GM18511 (cell line): ENCODE results near the gene ARHGEF16.

Experiments
- ATAC-seq: cut with Tn5 transposase; IDR thresholded peaks from one replicate; pipeline ENCODE4 v1.9.1; 2021; ENCODE audit warnings: mild to moderate bottlenecking, moderate library complexity; ENCODE audit not compliant: unreplicated experiment

Gene ARHGEF16

GRCh38 chr1:3498986-3499385 lies 44.5 kb downstream of the ARHGEF16 start:
- ATAC-seq = no peak

DNA sequence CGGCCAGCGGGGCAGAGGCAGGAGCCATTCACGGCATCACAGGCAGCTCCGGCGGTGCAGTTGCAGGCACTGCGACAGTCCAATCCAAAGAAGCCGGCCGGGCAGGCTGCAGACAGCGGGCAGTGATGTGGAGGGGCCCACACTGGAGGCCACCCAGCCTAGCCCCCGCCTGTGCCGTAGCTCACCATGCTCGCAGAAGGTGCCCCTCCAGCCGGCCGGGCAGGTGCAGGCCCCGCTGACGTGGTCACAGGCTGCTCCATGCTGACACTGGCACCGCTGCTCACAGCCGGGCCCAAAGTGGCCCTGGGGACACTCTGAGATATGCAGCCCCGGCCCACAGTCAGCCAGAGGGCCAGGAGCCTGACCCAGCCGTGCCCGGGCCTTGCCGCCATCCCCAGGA lies 45.1 kb downstream of the ARHGEF16 start:
- ATAC-seq = no peak

DNA sequence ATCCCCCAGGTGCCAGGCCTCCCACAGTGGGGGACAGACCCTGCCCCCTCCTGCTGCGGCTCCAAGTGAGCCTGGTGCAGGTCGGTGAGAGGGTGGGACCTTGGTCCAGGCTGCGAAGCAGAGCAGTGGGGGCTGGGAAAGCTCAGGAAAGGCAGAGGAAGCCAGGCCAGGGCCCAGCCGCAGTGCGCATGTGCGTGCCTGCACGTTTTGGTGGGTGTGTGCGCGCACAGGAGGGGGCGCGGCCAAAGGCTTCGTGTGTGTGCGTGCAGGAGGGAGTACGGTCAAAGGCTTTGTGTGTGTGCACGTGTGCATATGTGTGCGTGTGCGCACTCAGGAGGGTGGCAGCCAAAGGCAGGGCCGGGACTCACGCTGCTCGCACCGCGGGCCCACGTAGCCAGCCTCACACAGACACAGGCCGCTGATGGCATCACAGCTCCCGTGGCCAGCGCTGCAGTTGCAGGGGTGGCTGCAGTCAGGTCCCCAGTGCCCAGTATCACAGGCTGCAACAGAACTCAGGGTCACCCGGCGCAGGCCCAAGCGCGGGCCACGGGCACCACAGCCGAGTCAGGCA lies 45.9 kb downstream of the ARHGEF16 start:
- no peak for ATAC-seq

- ATAC-seq = no peak
Observed at GRCh38 chr1:3501437-3501836, 47.0 kb downstream of the ARHGEF16 start.

DNA sequence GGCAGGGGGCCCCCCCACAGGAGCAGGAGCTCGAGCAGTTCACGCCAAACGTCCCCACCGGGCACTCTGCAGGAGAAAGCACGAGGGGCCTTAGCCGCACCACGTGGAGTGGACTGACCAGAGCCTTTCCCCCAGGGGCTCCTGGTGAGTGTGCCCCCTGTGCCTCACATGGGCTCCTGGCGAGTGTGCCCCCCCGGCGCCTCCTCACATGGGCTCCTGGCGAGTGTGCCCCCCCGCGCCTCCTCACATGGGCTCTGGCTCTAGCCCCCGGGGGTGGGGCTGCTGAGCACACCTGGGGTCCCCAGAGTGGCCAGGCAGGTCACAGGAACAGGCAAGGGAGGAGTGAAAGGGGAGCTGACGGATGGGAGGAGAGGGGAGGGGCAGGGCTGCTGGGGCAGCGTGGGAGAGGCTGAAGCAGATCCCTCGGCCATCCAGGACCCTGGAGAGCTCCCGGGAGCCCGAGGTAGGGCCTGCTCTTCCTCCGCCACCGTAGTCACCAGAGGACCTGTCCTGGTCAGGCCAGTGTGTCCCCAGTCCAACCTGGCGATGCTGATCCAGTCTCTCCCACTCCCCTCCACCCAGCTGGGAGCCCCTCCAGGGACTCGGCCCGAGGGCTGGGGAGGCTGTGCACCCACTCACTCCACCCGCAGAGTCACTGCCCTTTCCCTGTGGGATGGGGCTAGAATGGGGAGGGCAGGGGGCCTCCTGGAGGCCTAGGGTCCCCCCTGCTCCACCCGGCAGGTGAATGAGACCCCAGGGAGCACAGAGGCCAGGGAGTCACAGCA lies 47.6 kb downstream of the ARHGEF16 start:
- ATAC-seq = no peak

GRCh38 chr1:3502641-3503524 lies 48.4 kb downstream of the ARHGEF16 start:
- no peak for ATAC-seq

GRCh38 chr1:3503525-3503886 lies 49.0 kb downstream of the ARHGEF16 start:
- no peak for ATAC-seq

DNA sequence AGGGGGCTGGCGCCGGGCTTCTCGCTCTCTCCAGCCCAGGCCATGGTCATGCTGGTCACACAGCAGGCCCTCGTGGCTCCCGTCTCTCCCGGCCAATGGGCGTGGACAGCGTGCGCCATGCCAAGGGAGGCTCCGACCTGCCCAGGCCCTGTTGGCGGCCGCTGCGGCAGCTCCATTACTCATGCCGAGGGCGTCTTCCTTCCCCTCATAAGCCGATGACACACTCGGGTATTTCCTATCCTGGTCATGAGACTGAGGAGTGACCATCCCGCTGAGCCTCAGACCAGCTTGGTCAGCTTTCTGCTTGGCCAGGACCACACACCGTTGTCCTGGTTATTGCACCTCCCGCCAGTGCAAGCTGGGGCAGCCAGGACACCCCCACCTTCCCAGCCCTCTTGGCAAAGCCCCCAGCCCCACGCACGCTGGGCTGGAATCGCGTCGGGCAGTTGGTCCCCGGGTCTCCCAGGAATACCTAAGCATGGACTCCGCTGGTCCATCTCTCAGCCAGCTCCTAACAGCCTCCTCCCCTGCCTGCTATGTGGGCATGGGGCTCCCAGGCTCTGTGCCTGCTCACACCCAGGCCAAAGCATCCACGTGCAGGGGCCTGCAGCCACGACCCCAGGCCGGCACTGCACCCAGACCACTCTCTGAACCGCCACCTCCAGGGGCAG lies 49.8 kb downstream of the ARHGEF16 start:
- no peak for ATAC-seq

DNA sequence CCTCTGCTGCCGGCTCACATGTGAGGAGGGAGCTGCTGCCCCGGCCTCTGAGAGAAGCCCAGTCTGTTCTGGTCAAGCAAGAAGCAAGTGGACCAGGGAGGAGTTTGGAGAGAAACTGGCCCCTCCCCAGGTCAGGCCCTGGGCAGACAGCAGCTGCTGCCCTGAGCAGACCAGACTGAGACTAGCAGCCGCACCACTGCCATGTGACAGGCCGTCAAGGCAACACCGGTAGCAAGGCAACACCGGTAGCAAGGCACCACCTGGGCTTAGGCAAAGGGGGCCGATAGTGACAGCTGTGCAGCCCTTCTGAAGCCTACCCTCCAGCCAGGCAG lies 50.3 kb downstream of the ARHGEF16 start:
- ATAC-seq = no peak

GRCh38 chr1:3505161-3505560 lies 50.7 kb downstream of the ARHGEF16 start:
- no peak for ATAC-seq

DNA sequence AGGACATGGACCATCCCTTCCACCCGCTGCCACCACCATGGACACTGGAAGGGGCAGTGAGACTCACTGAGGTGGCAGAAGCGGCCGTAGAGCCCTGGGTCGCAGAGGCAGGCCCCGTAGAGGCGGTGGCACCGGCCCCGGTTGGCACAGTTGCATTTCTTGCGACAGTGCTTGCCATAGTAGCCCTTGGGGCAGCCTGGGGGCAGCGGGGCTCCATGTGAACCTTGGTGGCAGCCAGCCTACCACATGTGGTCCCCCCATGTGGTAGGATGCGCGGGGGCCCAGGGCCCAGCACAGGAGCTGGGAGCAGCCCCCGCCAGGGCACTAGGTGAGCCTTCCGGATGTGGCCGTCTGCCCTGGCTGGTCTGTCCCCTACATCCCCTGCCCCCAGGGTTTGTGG lies 51.6 kb downstream of the ARHGEF16 start:
- ATAC-seq = no peak

- ATAC-seq = no peak
Observed at GRCh38 chr1:3506943-3507342, 52.5 kb downstream of the ARHGEF16 start.

DNA sequence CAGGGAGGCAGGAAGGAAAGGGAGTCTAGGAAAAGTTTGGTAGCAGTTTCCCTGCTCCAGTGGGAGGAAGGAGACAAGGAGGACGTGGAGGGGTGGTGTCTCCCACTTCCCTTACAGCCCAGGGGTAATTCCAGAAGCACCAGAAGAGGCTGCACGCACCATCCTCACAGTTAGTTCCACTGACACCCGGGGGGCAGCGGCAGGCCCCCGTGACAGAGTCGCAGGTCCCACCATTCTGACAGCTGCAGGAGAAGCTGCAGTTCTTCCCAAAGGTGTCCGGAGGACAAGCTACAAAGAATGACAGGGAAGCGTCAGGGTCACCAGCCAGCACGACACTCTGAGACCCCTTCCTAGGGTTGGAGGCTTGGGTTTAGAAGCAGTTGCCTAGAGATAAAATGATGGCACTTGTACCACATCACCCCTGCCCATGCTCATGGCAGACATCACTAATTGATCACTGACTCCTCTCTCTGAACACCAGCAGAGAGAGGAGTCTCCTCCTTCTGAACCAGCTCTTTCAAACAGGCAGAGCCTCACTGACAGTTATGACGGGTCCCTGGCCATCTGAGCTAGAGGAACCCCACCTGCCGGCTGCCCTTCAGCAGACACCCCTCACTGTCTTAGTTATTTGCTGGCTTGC lies 53.3 kb downstream of the ARHGEF16 start:
- no peak for ATAC-seq

DNA sequence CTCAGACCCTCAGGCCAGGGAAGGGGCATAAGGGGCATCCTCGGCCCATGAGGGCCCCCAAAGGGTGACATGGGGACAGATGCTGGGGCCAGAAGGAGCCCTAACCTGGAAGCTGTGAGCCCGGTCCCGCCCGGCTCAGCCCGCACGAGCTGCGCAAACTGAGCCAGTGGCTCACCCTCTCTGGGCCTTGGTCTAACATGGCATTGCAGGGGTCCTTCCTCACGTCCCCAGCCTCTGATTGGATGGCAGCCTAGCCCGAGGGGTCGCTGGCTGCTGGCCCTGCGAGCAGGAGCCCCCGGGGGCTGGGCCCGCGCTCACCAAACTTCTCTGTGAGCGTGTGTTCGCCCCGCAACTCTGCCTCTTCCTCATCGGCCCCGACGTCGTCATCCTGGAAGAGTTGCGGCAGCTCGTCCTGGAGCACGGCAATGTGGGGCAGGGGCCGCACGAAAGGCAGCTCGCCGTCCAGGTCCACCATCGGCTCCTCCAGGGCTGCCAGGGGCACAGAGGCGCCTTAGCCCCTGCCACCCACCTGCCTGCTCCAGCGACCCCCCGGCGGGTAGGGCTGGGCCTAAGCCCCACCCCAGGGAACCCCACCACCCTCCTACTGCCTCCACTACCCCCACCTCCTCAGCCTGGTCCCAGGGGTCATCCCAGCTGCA lies 54.4 kb downstream of the ARHGEF16 start:
- ATAC-seq = no peak

DNA sequence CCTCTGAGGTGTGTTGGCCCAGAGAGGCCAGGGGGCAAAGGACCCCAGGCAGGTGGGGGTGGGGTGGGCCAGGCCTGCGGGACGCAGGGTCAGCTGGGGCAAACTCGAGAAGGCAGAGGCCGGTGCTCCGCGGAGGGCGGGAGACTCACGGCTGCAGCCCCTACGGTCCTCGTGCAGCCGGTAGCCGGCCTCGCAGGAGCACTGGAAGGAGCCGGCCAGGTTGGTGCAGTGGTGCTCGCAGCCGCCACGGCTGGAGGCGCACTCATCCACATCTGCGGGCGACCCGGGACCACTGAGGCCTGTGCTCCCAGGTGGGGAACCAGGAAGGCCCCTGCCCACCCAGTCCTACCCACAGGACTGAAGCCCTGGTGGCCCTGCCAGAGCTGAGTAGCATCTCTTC lies 55.3 kb downstream of the ARHGEF16 start:
- no peak for ATAC-seq

GRCh38 chr1:3510136-3510955 lies 55.9 kb downstream of the ARHGEF16 start:
- no peak for ATAC-seq

DNA sequence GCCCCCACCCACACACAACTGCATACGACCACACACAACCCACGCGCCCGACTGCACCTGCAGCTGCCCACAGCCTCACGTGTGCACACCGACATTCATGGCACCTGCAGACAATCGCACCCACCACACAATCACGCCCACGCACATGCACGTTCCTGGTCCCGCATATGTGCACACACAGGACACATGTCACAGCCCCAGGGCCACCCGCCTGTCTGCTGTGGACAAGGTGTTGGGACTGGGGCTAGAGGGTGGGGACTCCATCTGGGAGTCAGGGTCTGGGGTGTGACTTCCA lies 56.4 kb downstream of the ARHGEF16 start:
- ATAC-seq = no peak

DNA sequence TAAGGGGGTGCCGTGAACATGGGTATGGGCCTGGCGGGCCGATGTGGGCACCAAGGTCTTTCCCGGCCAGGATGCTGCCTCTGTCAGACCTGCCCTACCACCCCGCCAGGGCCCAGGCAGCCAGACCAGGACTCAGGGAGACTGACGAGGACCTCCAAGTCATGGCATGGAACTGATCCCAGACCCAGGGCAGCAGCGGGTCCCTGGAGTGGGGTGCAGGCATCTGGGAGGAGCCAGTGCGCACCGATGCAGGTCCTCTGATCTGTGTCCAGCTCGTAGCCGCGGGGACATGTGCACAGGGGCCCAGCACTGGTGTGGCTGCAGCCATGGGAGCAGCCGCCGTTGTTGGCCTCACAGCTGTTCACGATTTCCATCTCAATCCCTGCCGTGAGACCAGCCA lies 56.8 kb downstream of the ARHGEF16 start:
- ATAC-seq = no peak

GRCh38 chr1:3511856-3512255 lies 57.4 kb downstream of the ARHGEF16 start:
- no peak for ATAC-seq

DNA sequence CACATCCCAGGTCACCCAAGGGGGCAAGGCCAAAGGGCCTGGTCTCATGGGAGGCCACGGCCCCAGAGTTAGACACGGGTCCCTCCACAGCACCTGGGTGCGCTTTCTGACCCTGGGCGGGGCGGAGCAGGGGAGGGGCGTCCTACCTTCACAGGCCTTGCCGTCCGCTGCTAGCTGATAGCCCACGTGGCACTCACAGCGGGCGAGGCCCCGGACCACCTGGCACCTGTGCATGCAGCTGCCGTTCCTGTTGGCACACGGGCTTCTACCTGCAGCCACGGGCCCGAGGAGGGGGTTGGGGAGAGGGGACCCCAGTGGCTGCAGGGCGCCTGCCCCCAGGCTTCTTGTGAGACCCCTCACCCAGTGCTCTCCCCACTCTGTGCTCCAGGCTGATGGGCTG lies 59.9 kb downstream of the ARHGEF16 start:
- ATAC-seq = no peak
